SJSA1 (cell line): ENCODE results near the gene ZFP69. TPM values are rescaled to one million over a fixed set of nuclear protein-coding genes. Genes with fewer than 3 reads are reported as not detected.
"Not testable (repeated sequence)": the region's sequence is repeated elsewhere in the genome, so short reads cannot be mapped to it uniquely, and the experiment has no call there.

Source experiments
- DNase-seq, 2 experiments: peaks; one replicate each; pipeline ENCODE4 v3.0.0-alpha.2; 2015 to 2020; ENCODE audit warnings: low spot score in 2 of 2, low read depth in 1 of 2
- H3K27ac ChIP-seq: fragments of 250-450 bp; sonication (Bioruptor Pico); 2 replicates; pipeline ENCODE4 v1.5.1; 2020; ENCODE audit warnings: mild to moderate bottlenecking, moderate library complexity
- H3K27me3 ChIP-seq: fragments of 250-450 bp; sonication (Bioruptor Pico); replicated peaks from 2 replicates; pipeline ENCODE4 v1.5.1; 2020; ENCODE audit warnings: mild to moderate bottlenecking, moderate library complexity
- H3K36me3 ChIP-seq: fragments of 250-450 bp; sonication (Bioruptor Pico); 2 replicates; pipeline ENCODE4 v1.5.1; 2020; ENCODE audit warnings: mild to moderate bottlenecking
- H3K4me1 ChIP-seq: fragments of 250-450 bp; sonication (Bioruptor Pico); replicated peaks from 2 replicates; pipeline ENCODE4 v1.6.1; 2021; ENCODE audit warnings: mild to moderate bottlenecking
- H3K4me3 ChIP-seq: fragments of 250-450 bp; sonication (Bioruptor Pico); 2 replicates; pipeline ENCODE4 v1.5.1; 2020; ENCODE audit warnings: mild to moderate bottlenecking
- H3K9me3 ChIP-seq: fragments of 250-450 bp; sonication (Bioruptor Pico); replicated peaks from 2 replicates; pipeline ENCODE4 v1.5.1; 2020; ENCODE audit warnings: mild to moderate bottlenecking
- total RNA-seq: library from RNA; depleted of rRNA; stranded (reverse); fragments of >200 nt; shearing (Covaris generic); gene quantifications from 2 replicates; pipeline ENCODE4 v1.2.3, GENCODE V29; 2014

Gene ZFP69
- total RNA-seq, 1 experiment from 2014 or later = 5.6 TPM

DNA sequence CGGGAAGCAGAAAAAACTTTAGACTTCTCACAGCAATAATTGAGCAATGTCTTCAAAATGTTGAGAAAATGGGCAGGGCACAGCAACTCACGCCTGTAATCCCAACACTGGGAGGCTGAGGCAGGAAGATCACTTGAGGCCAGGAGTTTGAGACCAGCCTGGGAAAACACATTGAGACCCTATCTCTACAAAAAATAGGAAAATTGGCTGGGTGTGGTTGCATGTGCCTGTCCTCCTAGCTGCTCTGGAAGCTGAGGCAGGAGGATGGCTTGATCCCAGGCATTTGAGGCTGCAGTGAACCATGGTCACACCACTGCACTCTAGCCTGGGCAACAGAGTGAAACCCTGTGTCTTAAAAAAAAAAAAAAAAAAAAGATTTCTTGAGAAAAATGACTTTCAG lies 7.8 kb upstream of the ZFP69 start:
- no peak overlapping the region for H3K27ac ChIP-seq
- peaks cover 56% of the 10 kb centered on the region for H3K9me3 ChIP-seq
- no peak for DNase-seq
- no peak overlapping the region for H3K4me3 ChIP-seq
- H3K27me3 ChIP-seq = no peaks in the 10 kb centered on the region
- no peaks in the 10 kb centered on the region for H3K4me1 ChIP-seq
- peaks cover 7% of the 10 kb centered on the region; the same call in 1 of the 2 replicates for H3K36me3 ChIP-seq

DNA sequence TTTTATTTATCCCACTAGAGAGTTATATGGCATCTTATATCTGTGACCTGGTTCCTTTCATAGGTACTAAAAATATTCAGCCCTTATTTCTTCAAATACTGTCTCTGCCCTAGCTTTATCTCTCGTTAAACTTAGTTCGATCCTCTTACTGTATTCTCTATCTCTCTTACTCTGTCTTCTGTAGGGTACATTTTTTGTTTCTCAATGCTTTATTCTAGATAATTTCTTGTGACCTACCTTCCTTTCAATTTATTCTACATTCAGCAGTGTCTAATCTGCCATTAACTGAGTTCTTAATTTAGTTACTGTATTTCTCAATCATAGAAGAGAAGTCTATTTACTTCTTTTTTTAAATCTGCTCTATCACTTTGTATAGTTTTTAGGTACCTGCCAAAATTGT lies 1.8 kb upstream of the ZFP69 start:
- no peak overlapping the region for H3K27ac ChIP-seq
- H3K4me3 ChIP-seq = no peak overlapping the region

DNA sequence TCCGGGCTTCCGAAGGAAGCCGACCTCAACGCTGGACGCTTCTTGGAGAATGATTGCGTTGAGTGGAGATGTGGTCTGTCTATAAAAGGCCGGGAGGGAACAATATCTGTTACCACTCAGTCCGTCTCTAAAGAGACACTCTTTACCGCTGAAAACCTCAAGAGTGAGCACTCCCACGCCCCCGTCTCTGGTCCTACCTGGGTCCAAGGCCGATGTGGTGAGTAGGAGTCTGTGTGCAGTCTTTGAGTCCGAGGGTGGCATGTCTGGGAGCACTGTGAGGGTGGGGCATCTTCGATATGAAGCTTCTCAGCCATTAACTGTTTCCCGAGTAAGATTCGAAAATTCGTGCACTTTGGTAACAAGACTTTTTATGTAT lies 576 bp downstream of the ZFP69 start:
- Histone ChIP-seq H3K27me3 (no peaks in the 10 kb centered on the region), H3K27ac (0 out of 2 replicates have a peak overlapping the region, but pooled peaks have one; percentile 42), H3K4me1 (no peaks in the 10 kb centered on the region), H3K9me3 (peaks cover 12% of the 10 kb centered on the region), H3K4me3 (peak overlapping the region; percentile 72), H3K36me3 (peaks cover 16% of the 10 kb centered on the region)
- no peak for DNase-seq

More for the DNA sequence above, 1.8 kb upstream of the ZFP69 start:
- no peaks in the 10 kb centered on the region for H3K27me3 ChIP-seq
- DNase-seq = no peak
- no peaks in the 10 kb centered on the region for H3K4me1 ChIP-seq
- peaks cover 20% of the 10 kb centered on the region for H3K9me3 ChIP-seq
- no peaks in the 10 kb centered on the region for H3K36me3 ChIP-seq

DNA sequence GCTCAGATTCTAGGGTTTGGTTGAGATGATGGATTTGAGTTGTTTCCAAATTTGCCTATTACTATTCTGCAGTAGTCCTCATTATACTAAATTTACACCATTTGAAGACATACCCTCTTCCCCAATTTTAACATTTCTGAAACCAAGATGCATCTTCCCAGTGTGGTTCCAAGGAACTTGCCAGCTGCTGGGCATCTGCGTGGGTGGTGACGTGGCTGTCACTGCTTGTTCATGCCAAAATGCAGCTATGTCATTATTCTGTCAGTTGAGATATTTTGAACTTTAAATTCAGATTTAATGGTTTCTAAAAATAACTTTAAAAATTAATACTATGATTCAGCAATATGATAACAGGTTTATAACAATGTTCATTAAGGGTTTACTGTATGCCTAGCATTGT lies 1.2 kb downstream of the ZFP69 start:
- Histone ChIP-seq H3K9me3 (peaks cover 7% of the 10 kb centered on the region), H3K4me3 (no peak overlapping the region), H3K27me3 (no peaks in the 10 kb centered on the region), H3K36me3 (peaks cover 18% of the 10 kb centered on the region), H3K27ac (no peak overlapping the region), H3K4me1 (no peaks in the 10 kb centered on the region)
- no peak for DNase-seq

DNA sequence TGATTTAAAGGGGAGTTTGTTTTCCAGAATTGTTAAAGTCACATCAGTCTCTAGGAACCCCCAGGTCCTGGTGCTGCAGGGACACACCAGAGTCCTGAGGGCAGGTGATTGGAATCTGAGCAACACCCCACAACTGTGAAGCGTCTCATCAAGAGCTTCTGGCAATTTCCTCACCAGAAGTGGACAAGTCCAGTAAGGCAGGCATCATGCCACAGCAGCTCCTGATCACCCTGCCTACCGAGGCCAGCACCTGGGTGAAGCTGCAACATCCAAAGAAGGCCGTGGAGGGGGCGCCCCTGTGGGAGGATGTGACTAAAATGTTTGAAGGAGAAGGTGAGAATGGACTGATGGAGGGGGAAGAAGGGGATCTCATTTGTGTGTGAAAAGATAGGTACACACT lies 2.1 kb downstream of the ZFP69 start:
- no peak overlapping the region for H3K4me3 ChIP-seq
- no peak for DNase-seq
- no peaks in the 10 kb centered on the region for H3K27me3 ChIP-seq
- no peak overlapping the region for H3K27ac ChIP-seq
- no peaks in the 10 kb centered on the region for H3K4me1 ChIP-seq
- peaks cover 26% of the 10 kb centered on the region for H3K36me3 ChIP-seq
- peaks cover 7% of the 10 kb centered on the region for H3K9me3 ChIP-seq

DNA sequence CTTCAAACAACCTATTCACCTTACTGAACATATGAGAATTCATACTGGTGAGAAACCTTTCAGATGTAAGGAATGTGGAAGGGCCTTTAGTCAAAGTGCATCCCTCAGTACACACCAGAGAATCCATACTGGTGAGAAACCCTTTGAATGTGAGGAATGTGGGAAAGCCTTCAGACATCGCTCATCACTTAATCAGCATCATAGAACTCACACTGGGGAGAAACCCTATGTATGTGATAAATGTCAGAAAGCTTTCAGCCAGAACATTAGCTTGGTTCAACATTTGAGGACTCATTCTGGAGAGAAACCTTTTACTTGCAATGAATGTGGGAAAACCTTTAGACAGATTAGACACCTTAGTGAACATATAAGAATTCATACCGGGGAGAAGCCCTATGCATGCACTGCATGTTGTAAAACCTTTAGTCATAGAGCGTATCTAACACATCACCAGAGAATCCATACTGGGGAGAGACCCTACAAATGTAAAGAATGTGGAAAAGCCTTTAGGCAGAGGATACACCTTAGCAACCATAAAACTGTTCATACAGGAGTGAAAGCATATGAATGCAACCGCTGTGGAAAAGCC lies 18.3 kb downstream of the ZFP69 start:
- no peak for DNase-seq
- Histone ChIP-seq H3K36me3 (peaks cover 52% of the 10 kb centered on the region), H3K4me1 (no peaks in the 10 kb centered on the region), H3K27ac (no peak overlapping the region), H3K4me3 (no peak overlapping the region), H3K9me3 (peaks cover 28% of the 10 kb centered on the region), H3K27me3 (no peaks in the 10 kb centered on the region)

DNA sequence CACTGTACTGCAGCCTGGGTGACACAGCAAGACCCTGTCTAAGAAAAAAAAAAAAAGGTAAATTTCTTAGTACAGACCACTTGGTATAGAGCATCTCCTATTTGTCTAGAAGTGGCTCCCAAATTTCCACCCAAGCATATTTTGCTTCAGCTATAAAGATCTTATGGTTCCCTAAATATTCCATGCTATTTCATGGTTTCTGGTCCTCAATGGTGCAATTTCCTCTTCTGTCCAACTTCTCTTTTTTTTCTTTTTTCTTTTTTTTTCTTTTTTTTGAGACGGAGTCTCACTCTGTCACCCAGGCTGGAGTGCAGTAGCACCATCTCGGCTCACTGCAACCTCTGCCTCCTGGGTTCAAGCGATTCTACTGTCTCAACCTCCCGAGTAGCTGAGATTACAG lies 25.6 kb downstream of the ZFP69 start:
- not testable (repeated sequence) for H3K27me3 ChIP-seq, DNase-seq, H3K4me1 ChIP-seq, H3K27ac ChIP-seq, H3K4me3 ChIP-seq
- Histone ChIP-seq H3K36me3 (peaks cover 11% of the 10 kb centered on the region), H3K9me3 (peaks cover 29% of the 10 kb centered on the region)

DNA sequence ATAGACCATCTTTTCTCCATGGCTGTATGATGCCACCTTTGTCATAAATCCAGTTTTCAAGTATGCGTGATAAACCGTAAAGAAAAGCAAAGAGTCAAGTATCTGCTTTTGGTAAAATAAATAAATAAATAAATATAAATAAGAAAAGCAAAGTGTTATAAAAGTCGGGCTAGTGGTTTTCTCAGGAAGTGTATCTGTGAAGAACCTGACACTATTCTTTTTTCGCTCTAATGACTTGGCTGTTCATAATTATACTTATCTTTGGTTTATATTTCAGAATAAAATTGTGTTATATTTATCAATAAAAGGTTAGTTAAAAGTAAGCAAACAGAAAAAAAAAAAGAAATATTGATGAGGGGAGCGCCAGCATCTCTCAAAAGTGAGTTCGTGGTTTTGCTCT lies 30.9 kb downstream of the ZFP69 start:
- Histone ChIP-seq H3K9me3 (peaks cover 18% of the 10 kb centered on the region), H3K36me3 (peaks cover 27% of the 10 kb centered on the region), H3K4me3 (peak overlapping the region; percentile 63), H3K27me3 (no peaks in the 10 kb centered on the region), H3K27ac (0 out of 2 replicates have a peak overlapping the region, but pooled peaks have one; percentile 17), H3K4me1 (peaks cover 3% of the 10 kb centered on the region; the same call in 1 of the 2 replicates)
- DNase-seq = peak in 1 of 2 experiments; percentile 5

DNA sequence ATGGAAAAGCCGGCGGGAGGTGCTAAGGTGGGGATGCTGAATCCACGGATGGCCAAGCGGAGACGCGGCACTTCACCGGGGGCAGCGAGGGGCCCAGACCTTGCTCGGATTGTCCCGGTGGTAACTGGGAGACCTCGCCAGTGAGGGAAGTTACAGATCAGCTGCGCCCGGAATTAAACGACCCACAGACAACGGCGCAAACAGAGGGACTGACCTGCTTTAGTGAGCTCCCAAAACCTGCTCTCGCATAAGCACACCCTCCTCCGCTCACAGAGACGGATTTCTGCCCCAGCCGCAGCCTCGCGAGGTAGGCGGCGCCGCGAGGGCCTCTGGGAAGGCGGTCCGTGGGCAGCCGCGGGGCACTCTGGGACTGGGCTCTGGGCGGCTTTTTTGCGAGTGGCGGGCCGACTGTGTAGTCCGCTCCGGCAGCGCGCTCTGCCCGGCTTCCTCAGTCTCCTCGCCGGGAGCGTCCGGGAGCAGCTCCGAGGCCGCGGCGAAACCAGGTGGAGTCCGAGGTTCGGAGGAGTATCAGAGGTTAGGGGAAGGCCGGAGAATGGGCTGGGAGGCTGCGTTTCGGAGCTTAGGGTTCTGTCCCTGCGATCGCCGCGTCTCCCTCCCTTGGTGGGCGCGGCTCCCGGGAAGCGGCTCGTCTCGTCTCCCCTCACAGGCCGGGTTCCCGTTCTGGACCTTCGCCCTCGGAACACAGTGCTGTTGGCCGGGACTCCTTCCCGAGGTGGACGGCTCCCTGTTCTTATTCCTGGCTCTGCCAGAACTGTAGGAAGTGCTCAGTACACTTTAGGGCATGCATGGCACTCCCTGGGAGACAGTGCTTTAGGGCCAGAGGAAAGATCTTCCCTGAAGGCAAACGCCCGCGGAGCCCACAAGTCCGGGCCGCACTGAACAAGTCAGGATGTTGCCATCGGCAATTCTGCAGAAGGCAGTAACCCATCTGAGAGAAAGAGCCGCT lies 31.6 kb downstream of the ZFP69 start, which contains the start of gene EXO5:
Gene EXO5, plus strand, starts transcription at position 393 of the 967 bp plus-strand sequence. CDS start 5,778 bp downstream, outside the sequence.
- peaks cover 27% of the 10 kb centered on the region for H3K36me3 ChIP-seq
- peaks cover 15% of the 10 kb centered on the region for H3K9me3 ChIP-seq
- peaks cover 3% of the 10 kb centered on the region; the same call in 1 of the 2 replicates for H3K4me1 ChIP-seq
- peak within 1 kb of the TSS; percentile 17 for H3K27ac ChIP-seq
- H3K27me3 ChIP-seq = no peaks in the 10 kb centered on the region
- peak within 1 kb of the TSS; percentile 63 for H3K4me3 ChIP-seq
- DNase-seq = peak; percentile 78 to 81

DNA sequence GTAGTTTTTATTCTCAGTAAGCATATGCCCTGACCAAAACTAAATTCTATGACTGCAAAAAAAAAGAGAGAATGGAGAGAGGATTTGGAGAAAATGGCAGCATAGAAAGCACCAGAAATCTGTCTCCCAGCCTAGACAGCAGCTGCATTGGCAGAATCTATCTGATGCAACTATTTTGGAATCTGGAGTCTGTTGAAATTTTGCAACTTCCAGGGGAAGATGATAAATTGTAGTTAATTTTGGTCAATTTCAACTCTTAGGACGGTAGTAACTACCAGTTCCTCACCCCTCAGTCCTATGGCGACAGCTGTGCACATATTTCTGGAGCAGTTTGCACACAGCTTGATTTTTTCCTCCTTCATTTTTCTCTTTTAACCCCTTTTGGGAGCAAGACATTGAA lies 42.4 kb downstream of the ZFP69 start:
- no peak for DNase-seq
- Histone ChIP-seq H3K9me3 (peaks cover 10% of the 10 kb centered on the region; the same call in 1 of the 2 replicates), H3K27ac (no peak overlapping the region), H3K36me3 (peaks cover 25% of the 10 kb centered on the region), H3K4me3 (no peak overlapping the region), H3K4me1 (no peaks in the 10 kb centered on the region), H3K27me3 (no peaks in the 10 kb centered on the region)

DNA sequence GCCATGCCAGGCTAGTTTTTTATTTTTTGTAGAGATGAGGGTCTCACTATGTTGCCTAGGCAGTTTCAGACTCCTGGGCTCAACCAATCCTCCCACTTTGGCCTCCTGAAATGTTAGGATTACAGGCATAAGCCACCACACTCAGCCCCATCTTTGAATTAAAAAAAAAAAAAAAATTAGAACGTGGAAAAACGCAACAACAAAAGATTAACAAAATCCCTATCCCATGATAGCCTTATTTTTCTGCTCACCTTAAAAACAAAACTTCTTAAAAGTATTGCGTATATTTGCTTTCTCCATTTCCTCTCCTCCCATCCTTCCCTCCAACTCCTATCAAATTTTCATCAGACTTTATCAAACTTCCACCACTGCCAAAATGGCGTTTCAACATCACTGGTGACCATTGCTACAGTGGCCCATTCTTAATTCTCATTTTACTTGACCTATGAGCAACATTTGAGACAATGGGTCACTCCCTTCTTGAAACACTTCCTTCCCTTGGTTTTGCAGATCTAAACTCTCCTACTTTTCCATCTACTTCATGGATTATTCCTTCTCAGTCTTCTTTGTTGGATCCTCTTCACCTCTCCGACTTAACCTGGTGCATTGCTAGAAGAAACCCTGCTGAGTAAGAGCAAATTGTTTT lies 53.8 kb downstream of the ZFP69 start:
- peaks cover 3% of the 10 kb centered on the region for H3K4me1 ChIP-seq
- no peaks in the 10 kb centered on the region for H3K9me3 ChIP-seq
- peak overlapping the region; percentile 65 for H3K27ac ChIP-seq
- peaks cover 11% of the 10 kb centered on the region for H3K36me3 ChIP-seq
- DNase-seq = no peak
- H3K4me3 ChIP-seq = peak overlapping the region; percentile 55
- no peaks in the 10 kb centered on the region for H3K27me3 ChIP-seq

DNA sequence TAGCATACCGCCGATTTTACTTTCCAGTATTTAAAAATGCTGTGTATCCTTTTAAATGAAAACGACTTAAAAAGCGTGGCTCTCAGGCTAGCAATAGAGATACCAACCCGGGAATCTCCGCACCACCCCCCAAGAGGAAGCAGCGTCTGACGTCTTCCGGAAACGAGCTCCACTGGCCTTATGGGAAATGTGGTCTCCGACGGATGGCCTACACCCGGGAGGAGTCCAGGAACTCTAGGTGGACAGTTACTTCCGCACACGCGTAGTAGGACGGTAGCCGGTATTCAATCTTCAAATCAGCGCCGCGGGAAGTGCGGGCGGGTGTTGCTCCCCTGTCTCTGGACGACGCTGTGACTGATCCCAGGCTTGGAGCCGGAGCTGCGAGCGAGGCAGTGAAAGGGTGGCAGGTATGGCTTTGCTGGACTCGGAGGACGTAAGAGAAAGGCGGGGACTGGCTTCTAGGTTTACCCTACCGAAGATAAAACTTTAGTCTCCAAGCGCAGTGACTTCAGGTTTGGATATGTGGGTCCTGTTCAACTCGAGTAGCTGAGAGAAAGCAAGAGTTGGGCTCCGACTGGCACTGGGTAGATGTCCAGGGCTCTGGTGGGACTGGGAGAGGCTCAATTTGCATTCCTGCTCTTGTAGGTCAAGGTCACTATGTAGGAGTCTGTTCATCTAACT lies 54.4 kb downstream of the ZFP69 start, which contains the start of gene ZNF684:
Gene ZNF684, plus strand, starts transcription at position 257 of the 681 bp plus-strand sequence. CDS start 1,530 bp downstream, outside the sequence.
- H3K36me3 ChIP-seq = peaks cover 12% of the 10 kb centered on the region
- no peaks in the 10 kb centered on the region for H3K27me3 ChIP-seq
- DNase-seq = peak; percentile 88 to 94
- no peaks in the 10 kb centered on the region for H3K9me3 ChIP-seq
- peak within 1 kb of the TSS; percentile 65 for H3K27ac ChIP-seq
- peaks cover 3% of the 10 kb centered on the region for H3K4me1 ChIP-seq
- peak within 1 kb of the TSS; percentile 55 for H3K4me3 ChIP-seq

DNA sequence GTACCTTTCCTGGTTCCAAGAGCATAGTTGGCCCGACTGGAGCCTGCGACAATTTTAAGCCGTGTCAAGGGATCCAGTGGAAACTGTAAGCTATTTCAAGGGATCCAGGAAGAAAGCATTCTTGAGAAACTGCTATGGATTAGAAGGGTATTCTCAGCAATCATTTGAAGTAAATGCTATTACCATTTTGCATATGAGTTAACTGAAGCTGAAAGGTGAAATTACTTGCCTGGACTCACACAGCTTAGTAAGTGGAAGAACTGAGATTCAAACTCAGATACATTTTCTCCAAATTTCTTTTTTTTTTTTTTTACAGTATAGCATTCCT lies 54.9 kb downstream of the ZFP69 start:
- peaks cover 3% of the 10 kb centered on the region for H3K4me1 ChIP-seq
- no peaks in the 10 kb centered on the region for H3K9me3 ChIP-seq
- DNase-seq = no peak
- peak overlapping the region; percentile 65; the same call in 1 of the 2 replicates for H3K27ac ChIP-seq
- H3K4me3 ChIP-seq = peak overlapping the region; percentile 55
- no peaks in the 10 kb centered on the region for H3K27me3 ChIP-seq
- peaks cover 12% of the 10 kb centered on the region for H3K36me3 ChIP-seq
